Activated naive CD8-positive, alpha-beta T cell treated with anti-CD3 and anti-CD28 coated beads for 36 hours (primary cell): ENCODE measurements around the gene VDAC2. TPM values are rescaled to one million over a fixed set of nuclear protein-coding genes. Genes with fewer than 3 reads are reported as not detected.

ENCODE experiments used
- DNase-seq: peaks from one replicate; pipeline ENCODE4 v3.0.0; 2021
- H3K27ac Mint-ChIP-seq: one replicate; pipeline ENCODE4 v1.8.0; 2022; ENCODE audit warnings: mild to moderate bottlenecking, moderate library complexity, mixed read lengths
- H3K27me3 Mint-ChIP-seq: one replicate; pipeline ENCODE4 v1.8.0; 2022; ENCODE audit warnings: mild to moderate bottlenecking, mixed read lengths
- H3K36me3 Mint-ChIP-seq: one replicate; pipeline ENCODE4 v1.8.0; 2021; ENCODE audit warnings: mild to moderate bottlenecking, mixed read lengths
- H3K4me1 Mint-ChIP-seq: one replicate; pipeline ENCODE4 v1.8.0; 2021; ENCODE audit warnings: mixed read lengths
- H3K4me3 Mint-ChIP-seq: one replicate; pipeline ENCODE4 v1.8.0; 2022; ENCODE audit warnings: mild to moderate bottlenecking, moderate library complexity, mixed read lengths
- H3K9me3 Mint-ChIP-seq: one replicate; pipeline ENCODE4 v1.8.0; 2022; ENCODE audit warnings: mixed read lengths
- total RNA-seq, 2 experiments: library from RNA; stranded (reverse); gene quantifications; one replicate each; pipeline ENCODE4 v1.2.3, GENCODE V29; 2021

Gene VDAC2
- total RNA-seq, 2 experiments from 2014 or later, result 266 to 276 TPM

DNA sequence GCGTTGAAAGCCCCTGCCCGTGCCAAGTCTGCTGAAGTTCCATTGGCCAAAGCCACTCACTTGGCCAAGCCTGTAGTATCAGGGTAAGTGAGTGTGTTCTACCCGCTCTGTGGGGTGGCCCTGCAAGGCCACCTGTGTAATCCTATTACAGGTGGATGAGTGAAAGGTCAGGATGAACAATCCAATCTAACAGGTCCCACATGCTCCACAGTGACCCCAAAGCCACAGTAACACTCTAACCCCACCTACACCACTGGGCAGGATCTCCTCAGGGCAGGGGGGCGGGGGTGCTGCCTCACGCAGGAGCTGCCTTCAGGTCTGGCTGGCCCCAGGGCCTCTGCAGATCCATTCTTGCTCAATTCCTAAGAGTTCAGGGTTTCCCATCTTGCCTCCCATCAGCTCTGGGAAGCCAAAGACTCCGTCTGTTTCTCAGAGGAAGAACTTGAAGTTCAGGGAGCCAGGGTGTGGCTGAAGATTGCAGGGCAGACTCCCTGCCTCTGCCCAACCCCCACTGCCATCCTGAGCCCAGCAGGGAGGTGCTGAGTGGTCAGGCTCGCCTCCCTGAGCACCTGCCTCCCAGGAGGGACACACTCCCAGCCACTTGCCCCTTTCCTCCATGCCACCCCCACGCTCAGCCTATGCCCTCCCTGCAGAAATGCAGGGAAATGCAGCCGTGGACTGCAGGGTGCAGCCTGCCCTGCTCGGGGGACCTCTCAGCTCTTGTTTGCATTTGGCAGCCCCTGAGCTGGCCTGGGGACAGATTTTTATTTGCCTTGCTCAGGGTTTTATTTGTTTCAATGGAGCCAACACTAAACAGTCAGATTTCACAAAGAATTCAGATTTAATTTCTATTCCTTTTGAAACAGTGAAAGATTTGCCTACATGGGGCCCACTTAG lies 35.0 kb downstream of the VDAC2 start:
- no peak overlapping the region for H3K27ac Mint-ChIP-seq
- no peaks in the 10 kb centered on the region for H3K9me3 Mint-ChIP-seq
- H3K27me3 Mint-ChIP-seq, result no peaks in the 10 kb centered on the region
- no peaks in the 10 kb centered on the region for H3K4me1 Mint-ChIP-seq
- H3K36me3 Mint-ChIP-seq, result no peaks in the 10 kb centered on the region
- DNase-seq, result no peak
- H3K4me3 Mint-ChIP-seq, result no peak overlapping the region

DNA sequence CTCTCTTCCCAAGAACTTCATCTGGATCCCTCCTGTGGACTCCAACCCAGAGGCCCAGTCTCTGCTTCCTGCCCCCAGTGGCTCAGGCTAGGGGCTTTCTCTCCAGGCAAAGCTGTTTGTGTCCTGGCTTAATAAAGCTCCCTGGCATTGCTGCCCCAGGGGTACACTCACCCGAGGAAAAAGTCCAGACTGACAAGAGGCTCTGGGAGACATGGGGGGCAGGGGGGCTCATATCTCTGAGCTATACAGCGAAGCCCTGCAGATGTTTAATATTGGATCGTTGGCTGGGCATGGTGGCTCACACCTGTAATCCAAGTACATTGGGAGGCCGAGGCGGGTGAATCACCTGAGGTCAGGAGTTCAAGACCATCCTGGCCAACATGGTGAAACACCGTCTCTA lies 35.9 kb downstream of the VDAC2 start:
- no peaks in the 10 kb centered on the region for H3K4me1 Mint-ChIP-seq
- H3K27me3 Mint-ChIP-seq, result no peaks in the 10 kb centered on the region
- H3K4me3 Mint-ChIP-seq, result no peak overlapping the region
- DNase-seq, result no peak
- H3K27ac Mint-ChIP-seq, result no peak overlapping the region
- H3K9me3 Mint-ChIP-seq, result no peaks in the 10 kb centered on the region
- H3K36me3 Mint-ChIP-seq, result no peaks in the 10 kb centered on the region

DNA sequence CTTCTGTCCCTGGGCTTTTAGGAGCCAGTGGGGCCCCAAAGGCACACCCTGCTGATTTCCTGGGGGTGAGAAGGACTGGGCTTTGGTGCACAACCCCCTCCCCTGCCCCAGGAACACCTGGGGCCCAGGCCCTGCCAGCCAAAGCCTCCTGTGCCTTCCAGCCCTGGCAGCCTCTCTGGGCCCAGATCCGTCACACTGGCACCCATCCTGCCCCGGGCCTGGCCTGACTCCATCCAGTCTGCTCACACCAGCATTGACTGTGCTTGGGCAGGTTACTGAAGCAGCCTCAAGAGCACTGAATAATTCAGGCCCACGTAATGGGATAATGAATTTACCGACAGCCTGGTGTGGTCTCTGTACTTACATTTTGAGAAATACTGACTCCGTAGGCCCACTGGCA lies 37.2 kb downstream of the VDAC2 start:
- H3K4me1 Mint-ChIP-seq, result no peaks in the 10 kb centered on the region
- H3K27ac Mint-ChIP-seq, result no peak overlapping the region
- H3K9me3 Mint-ChIP-seq, result peaks cover 3% of the 10 kb centered on the region
- H3K4me3 Mint-ChIP-seq, result no peak overlapping the region
- H3K36me3 Mint-ChIP-seq, result peaks cover 1% of the 10 kb centered on the region
- DNase-seq, result no peak
- no peaks in the 10 kb centered on the region for H3K27me3 Mint-ChIP-seq

DNA sequence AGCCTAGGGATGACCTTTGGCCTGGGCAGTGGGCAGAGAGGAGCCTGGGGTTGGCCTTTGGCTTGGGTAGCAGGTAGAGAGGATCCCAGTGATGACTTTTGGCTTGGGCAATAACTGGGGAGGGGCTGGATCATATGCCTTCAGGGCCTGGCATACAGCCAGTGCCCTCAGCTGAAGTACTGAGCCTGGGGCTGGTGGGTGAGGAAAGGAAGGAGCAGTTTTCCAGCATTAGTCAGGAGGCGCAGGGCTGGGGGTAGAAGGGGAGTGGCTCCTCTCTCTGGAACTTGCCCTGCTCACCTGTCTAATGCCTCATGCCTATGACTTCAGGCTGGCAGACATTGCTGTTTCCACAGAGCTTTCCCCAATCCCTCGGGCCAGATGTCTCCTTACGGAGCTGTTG lies 40.3 kb downstream of the VDAC2 start:
- H3K9me3 Mint-ChIP-seq, result peaks cover 17% of the 10 kb centered on the region
- H3K27ac Mint-ChIP-seq, result no peak overlapping the region
- H3K27me3 Mint-ChIP-seq, result no peaks in the 10 kb centered on the region
- no peak overlapping the region for H3K4me3 Mint-ChIP-seq
- no peaks in the 10 kb centered on the region for H3K4me1 Mint-ChIP-seq
- DNase-seq, result no peak
- H3K36me3 Mint-ChIP-seq, result peaks cover 6% of the 10 kb centered on the region

DNA sequence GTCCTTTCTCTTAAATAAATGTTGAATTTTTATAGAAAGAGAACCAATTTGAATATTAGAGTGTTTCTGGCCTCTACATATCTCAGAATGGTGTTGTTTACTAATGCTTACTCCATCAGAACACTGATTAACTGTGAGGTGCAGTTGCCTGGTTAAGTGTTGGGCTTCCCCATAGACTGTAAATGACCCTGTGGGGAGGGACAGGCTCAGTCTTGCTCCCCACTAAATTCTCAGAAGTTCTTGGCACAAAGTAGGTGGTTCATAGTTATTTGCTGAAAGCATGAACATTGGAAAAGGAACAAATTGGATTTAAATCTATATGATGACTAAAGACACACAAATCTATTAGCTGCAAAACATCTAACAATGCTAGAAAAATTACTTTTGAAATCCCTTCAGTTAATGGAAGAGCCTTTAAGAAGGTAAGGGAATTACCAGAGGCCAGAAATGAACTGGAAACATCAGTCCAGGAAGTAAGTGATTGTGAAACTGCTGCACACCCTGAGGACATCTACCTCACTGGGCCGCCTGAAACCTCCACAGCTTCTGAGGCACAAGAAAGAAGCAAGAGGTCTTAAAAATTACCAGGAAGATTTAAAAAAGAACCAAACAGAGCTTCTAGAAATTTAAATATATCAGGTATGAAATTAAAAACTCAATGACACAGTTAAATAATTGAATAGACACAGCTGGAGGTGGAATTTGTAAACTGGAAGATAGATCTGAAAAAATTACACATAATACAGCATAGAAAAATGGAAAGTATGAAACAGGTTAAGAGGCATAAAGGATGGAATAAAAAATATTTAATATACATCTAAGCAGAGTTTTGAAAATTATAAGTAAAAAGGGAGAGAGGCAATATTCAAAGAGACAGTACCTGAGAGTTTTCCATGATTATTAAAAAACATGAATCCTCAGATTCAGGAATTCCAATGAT lies 43.0 kb downstream of the VDAC2 start:
- Mint-ChIP-seq H3K9me3 (peaks cover 17% of the 10 kb centered on the region), H3K27ac (no peak overlapping the region), H3K36me3 (peaks cover 6% of the 10 kb centered on the region), H3K27me3 (no peaks in the 10 kb centered on the region), H3K4me1 (no peaks in the 10 kb centered on the region), H3K4me3 (no peak overlapping the region)
- DNase-seq, result no peak

DNA sequence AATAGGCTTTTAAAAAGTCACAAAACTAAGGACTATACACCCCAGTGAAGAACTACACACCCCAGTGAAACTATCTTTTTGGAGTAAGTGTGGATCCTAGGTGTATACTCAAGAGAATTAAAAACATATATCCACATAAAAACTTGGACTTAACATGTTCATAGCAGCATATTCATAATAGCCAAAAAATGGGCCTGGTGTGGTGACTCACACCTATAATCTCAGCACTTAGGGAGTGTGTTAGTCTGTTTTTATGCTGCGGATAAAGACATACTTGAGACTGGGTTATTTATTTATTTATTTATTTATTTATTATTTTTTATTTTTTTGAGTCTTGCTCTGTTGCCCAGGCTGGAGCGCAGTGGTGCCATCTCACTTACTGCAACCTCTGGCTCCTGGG lies 44.1 kb downstream of the VDAC2 start:
- no peak overlapping the region for H3K27ac Mint-ChIP-seq
- no peaks in the 10 kb centered on the region for H3K27me3 Mint-ChIP-seq
- no peak overlapping the region for H3K4me3 Mint-ChIP-seq
- no peak for DNase-seq
- H3K9me3 Mint-ChIP-seq, result peaks cover 17% of the 10 kb centered on the region
- H3K4me1 Mint-ChIP-seq, result no peaks in the 10 kb centered on the region
- peaks cover 6% of the 10 kb centered on the region for H3K36me3 Mint-ChIP-seq

DNA sequence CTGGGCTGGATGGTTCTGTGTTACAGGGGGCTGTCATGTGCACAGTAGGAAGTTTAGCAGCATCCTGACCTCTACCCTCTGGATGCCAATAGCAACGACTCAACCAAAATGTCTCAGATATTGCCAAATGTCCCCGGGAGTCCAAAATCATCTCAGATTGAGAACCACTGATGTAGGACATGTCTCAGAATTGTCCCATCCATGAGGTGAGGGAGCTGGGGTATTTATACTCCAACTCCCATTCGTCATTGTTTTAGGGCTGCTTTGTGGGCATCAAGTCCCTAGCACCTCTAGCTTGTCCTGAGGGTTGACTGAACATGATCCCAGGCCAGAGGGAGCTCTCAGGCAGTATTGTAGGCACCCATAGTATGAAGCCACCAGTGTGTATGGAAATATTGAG lies 50.4 kb downstream of the VDAC2 start:
- Mint-ChIP-seq H3K4me1 (no peaks in the 10 kb centered on the region), H3K9me3 (no peaks in the 10 kb centered on the region), H3K36me3 (no peaks in the 10 kb centered on the region), H3K27ac (no peak overlapping the region), H3K27me3 (no peaks in the 10 kb centered on the region), H3K4me3 (no peak overlapping the region)
- DNase-seq, result no peak

DNA sequence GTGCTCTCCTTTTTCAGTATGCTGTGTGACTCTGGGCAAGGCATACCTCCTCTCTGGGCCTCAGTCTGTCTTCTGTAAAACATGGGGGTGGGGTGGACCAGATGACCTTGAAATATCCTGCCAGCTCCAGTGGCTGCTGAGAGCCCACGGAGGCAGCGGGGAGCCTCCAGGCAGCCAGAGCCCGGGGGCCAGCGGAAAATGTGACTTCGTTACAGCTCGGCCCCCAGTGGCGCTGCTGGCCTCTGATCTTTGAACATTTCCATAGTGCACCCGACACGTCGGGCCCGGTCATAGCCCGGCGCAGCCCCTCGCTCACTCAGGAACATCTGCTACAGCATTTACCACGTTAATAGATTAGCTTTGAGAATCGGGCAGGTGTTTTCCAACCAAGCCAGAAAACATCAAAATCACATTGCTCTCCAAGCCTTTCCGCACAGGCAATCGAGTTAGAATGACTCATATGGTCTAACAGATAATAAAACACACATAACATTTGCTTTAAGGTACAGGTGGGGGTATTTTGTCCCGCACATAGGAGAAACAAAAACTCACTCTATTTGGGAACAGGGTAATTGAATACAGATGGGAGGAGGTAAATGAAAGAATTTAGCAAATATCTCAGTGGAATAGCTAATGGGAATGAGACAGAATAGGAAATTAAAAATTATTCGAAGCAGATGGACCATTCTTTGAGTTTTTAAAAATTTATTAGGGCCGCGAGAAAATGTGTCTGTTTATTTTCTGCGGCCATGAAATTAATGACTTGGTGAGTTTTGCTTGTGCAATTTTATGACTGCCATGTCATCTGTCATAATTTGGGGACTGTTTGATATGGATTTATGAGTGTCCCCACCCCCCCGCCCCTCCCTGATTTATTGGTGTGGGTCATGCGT lies 51.5 kb downstream of the VDAC2 start:
- DNase-seq, result no peak
- Mint-ChIP-seq H3K4me3 (no peak overlapping the region), H3K27ac (no peak overlapping the region), H3K27me3 (no peaks in the 10 kb centered on the region), H3K9me3 (no peaks in the 10 kb centered on the region), H3K4me1 (no peaks in the 10 kb centered on the region), H3K36me3 (no peaks in the 10 kb centered on the region)

DNA sequence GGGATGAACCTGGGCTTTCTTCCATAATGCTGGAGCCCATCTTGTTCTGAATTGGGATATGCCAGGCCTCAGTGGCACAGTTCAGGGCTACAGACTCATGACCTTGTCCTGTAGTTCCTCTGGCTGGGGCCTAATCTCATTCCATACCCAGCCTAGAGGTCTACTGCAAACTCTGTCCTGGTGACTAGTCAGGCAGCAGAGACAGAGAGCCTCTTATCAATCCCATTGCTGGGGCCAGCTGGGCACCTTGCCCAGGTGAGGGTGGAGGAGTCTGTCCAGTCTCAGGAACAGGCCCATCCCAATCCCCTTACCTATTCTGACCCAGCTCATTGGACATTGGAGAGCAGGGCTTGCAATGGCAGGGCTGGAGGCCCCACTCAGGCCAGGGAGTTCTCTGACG lies 53.2 kb downstream of the VDAC2 start:
- Mint-ChIP-seq H3K36me3 (no peaks in the 10 kb centered on the region), H3K9me3 (no peaks in the 10 kb centered on the region), H3K27ac (no peak overlapping the region), H3K4me1 (no peaks in the 10 kb centered on the region), H3K4me3 (no peak overlapping the region), H3K27me3 (no peaks in the 10 kb centered on the region)
- DNase-seq, result no peak

DNA sequence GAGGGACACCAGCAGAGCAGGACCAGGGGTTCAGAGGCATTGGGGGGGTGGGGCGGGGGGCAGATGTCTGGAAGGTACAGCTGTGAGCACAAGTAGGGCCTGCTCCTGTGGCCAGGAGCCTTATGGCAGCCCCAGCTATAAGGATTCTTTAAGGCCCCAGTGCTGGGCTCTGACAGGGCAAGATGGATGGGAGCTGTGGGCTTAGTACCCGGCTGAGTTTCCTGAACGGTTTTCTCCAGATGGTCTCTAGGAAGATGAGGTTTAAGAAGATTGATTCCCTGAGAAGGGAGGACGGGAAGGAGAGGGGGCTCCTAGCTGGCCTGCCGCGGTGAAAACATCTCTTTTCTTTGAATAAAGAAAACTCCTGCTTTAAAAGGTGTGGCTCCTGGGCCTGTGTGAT lies 55.3 kb downstream of the VDAC2 start:
- H3K36me3 Mint-ChIP-seq, result no peaks in the 10 kb centered on the region
- H3K4me3 Mint-ChIP-seq, result no peak overlapping the region
- DNase-seq, result no peak
- H3K4me1 Mint-ChIP-seq, result no peaks in the 10 kb centered on the region
- no peak overlapping the region for H3K27ac Mint-ChIP-seq
- no peaks in the 10 kb centered on the region for H3K27me3 Mint-ChIP-seq
- no peaks in the 10 kb centered on the region for H3K9me3 Mint-ChIP-seq

DNA sequence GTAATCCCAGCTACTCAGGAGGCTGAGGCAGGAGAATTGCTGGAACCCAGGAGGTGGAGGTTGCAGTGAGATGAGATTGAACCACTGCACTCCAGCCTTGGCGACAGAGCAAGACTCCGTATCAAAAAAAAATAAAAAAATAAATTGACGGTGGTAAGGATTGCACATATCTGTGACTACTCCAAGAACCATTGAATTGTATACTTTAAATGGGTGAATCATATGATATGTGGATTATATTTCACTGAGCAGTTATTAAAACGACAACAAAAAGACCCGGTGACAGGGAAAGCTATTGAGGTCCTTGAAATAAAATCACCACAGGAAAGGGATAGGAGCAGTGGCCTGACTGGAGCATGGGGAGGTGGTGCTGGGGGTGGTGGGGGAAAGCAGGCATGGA lies 56.3 kb downstream of the VDAC2 start:
- no peaks in the 10 kb centered on the region for H3K27me3 Mint-ChIP-seq
- no peaks in the 10 kb centered on the region for H3K9me3 Mint-ChIP-seq
- H3K36me3 Mint-ChIP-seq, result no peaks in the 10 kb centered on the region
- DNase-seq, result no peak
- no peak overlapping the region for H3K4me3 Mint-ChIP-seq
- no peak overlapping the region for H3K27ac Mint-ChIP-seq
- H3K4me1 Mint-ChIP-seq, result no peaks in the 10 kb centered on the region

DNA sequence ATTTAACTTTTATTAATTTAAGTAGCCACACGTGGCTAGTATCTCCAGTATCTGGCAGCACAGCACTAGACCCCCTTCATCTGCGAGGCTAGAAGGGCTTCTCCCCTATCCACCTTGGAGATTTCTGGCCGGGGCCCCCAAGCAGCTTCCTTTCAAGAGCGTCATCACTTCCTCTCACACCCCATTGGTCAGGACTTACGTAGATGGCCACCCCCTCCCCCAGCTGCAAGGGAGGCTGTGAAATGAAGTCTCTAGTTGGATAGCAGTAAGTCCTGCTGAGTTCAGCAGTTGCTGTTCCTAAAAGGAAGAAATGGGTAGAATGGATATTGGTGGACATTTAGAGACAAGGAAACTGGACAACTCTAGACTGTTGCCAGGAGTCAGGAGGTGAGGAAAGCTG lies 59.0 kb downstream of the VDAC2 start:
- no peaks in the 10 kb centered on the region for H3K9me3 Mint-ChIP-seq
- no peak for DNase-seq
- H3K27ac Mint-ChIP-seq, result no peak overlapping the region
- no peaks in the 10 kb centered on the region for H3K36me3 Mint-ChIP-seq
- H3K4me1 Mint-ChIP-seq, result no peaks in the 10 kb centered on the region
- H3K27me3 Mint-ChIP-seq, result no peaks in the 10 kb centered on the region
- H3K4me3 Mint-ChIP-seq, result no peak overlapping the region

DNA sequence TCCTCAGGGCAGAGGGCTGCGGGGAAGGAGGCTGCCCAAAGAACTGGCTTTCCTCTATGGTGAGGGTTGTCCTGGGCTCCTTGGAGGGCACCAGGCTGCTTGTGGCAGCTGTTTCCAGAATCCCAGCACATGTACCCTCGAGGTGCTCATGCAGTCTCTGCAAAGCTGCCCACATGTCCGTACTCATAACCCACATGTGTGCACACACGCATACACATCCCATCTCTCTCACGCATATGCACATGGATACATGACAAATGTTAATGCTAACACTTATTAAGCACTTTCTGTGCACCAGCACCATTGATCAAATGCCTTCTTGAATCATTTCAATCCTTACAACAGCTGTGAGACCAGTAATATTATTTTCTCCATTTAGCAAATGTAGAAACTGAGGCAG lies 61.5 kb downstream of the VDAC2 start:
- Mint-ChIP-seq H3K27me3 (peaks cover 10% of the 10 kb centered on the region), H3K4me1 (no peaks in the 10 kb centered on the region), H3K4me3 (no peak overlapping the region), H3K27ac (no peak overlapping the region), H3K36me3 (no peaks in the 10 kb centered on the region), H3K9me3 (no peaks in the 10 kb centered on the region)
- DNase-seq, result no peak

DNA sequence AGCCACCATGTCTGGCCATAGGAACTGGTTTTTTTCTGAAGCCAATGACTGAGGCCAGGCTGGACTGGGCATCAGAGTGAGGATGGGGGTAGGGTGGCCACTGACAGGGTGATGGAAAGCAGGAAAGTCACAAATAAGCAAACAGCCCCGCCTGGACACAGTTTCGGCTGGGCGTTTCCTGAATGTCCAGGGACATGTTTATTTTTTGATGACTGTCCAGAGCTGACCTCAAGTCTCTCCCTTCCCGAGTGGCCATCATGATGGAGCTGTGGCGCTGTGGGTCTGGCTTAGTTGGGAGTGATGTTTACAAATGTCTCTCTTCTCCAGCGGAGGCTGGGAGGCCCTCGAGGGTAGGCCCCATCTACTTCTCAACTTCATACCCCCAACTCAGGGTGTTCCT lies 62.3 kb downstream of the VDAC2 start:
- Mint-ChIP-seq H3K4me1 (no peaks in the 10 kb centered on the region), H3K27me3 (peaks cover 10% of the 10 kb centered on the region), H3K9me3 (no peaks in the 10 kb centered on the region), H3K27ac (no peak overlapping the region), H3K36me3 (no peaks in the 10 kb centered on the region), H3K4me3 (no peak overlapping the region)
- no peak for DNase-seq
